Neural crest cell (in vitro differentiated cells): ENCODE results near the gene GARIN1A. TPM values are rescaled to one million over a fixed set of nuclear protein-coding genes. Genes with fewer than 3 reads are reported as not detected.
"Not testable (repeated sequence)": the region's sequence is repeated elsewhere in the genome, so short reads cannot be mapped to it uniquely, and the experiment has no call there.

Experiments
- DNase-seq: peaks from one replicate; pipeline ENCODE4 v3.0.0; 2021; ENCODE audit warnings: low read depth, mixed read lengths, low spot score
- H3K27ac Mint-ChIP-seq: one replicate; pipeline ENCODE4 v1.8.0; 2021; ENCODE audit warnings: mild to moderate bottlenecking, mixed read lengths; ENCODE audit not compliant: unreplicated experiment
- H3K27me3 Mint-ChIP-seq: 2 replicates; pipeline ENCODE4 v1.8.0; 2021; ENCODE audit warnings: low read depth, mild to moderate bottlenecking, mixed read lengths
- H3K36me3 Mint-ChIP-seq: 2 replicates; pipeline ENCODE4 v1.8.0; 2021; ENCODE audit warnings: low read depth, mild to moderate bottlenecking, mixed read lengths
- H3K4me1 Mint-ChIP-seq: 2 replicates; pipeline ENCODE4 v1.8.0; 2021; ENCODE audit warnings: mixed read lengths
- H3K4me3 Mint-ChIP-seq: one replicate; pipeline ENCODE4 v1.8.0; 2021; ENCODE audit warnings: mild to moderate bottlenecking, mixed read lengths
- H3K9me3 Mint-ChIP-seq: 2 replicates; pipeline ENCODE4 v1.8.0; 2021; ENCODE audit warnings: mixed read lengths
- long read RNA-seq: library from polyadenylated mRNA; unstranded; transcript quantifications from one replicate; pipeline ENCODE4 v2.0.0, GENCODE V29; 2020
- total RNA-seq: library from RNA; stranded (reverse); gene quantifications from 2 replicates; pipeline ENCODE4 v1.2.1, GENCODE V29; 2021
- TF ChIP-seq, protein P1 (sequence below): fragments of 200-600 bp; sonication (generic); conservative IDR thresholded peaks from 2 replicates; pipeline ENCODE4 v1.5.0; 2021; ENCODE audit warnings: antibody characterized with exemption, mild to moderate bottlenecking

Gene GARIN1A
- total RNA-seq = 1.8 and 1.9 TPM in 2 replicates
- long read RNA-seq = 0 reads

DNA sequence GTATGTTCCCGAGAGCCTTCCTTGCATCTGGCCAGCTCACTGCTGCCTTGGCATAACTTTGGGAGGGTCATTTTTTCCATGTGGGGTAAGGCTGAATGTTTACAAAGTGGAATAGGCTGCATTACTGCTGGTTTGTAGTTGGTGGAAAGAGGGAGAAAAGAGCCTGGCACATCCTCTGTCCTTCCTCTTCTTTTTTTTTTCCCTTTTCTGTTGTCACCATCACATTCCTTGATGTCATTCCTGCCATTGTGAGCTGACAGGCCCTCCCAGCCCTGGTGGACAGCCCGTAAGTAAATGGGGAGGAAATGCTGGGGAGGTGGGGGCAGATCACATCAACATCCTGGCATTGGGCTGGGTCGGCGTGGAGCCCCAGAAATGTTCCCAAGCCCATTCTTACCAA is at the start of gene GARIN1A:
Gene GARIN1A (plus strand): TSS at position 301 of the 400 bp plus-strand sequence. CDS start 106 bp downstream, outside the sequence.
- no peak for DNase-seq
- H3K9me3 Mint-ChIP-seq = no peaks in the 10 kb centered on the region
- TF ChIP-seq, protein P1, sequence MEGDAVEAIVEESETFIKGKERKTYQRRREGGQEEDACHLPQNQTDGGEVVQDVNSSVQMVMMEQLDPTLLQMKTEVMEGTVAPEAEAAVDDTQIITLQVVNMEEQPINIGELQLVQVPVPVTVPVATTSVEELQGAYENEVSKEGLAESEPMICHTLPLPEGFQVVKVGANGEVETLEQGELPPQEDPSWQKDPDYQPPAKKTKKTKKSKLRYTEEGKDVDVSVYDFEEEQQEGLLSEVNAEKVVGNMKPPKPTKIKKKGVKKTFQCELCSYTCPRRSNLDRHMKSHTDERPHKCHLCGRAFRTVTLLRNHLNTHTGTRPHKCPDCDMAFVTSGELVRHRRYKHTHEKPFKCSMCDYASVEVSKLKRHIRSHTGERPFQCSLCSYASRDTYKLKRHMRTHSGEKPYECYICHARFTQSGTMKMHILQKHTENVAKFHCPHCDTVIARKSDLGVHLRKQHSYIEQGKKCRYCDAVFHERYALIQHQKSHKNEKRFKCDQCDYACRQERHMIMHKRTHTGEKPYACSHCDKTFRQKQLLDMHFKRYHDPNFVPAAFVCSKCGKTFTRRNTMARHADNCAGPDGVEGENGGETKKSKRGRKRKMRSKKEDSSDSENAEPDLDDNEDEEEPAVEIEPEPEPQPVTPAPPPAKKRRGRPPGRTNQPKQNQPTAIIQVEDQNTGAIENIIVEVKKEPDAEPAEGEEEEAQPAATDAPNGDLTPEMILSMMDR = no peak
- peaks cover 5% of the 10 kb centered on the region for H3K27me3 Mint-ChIP-seq
- no peaks in the 10 kb centered on the region for H3K36me3 Mint-ChIP-seq
- H3K27ac Mint-ChIP-seq = no peak within 1 kb of the TSS
- peaks cover 11% of the 10 kb centered on the region for H3K4me1 Mint-ChIP-seq
- H3K4me3 Mint-ChIP-seq = no peak within 1 kb of the TSS

DNA sequence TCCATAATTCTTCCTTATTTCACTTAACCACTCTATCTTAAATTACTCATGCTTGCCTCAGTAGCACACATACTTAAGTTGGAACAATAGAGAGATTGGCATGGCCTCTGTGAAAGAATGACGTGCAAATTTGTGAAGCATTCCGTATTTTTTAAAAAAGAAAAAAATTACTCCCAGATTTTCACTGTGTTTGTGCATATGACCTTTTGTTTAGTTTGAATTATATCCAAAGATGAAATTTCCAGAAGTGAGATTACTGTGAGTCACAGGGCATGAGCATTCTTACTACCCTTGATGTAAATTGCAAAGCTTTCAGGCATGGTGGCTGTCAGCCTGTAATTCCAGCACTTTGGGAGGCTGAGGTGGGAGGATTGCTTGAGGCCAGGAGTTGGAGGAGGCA is 45.0 kb upstream of the GARIN1A start:
- H3K36me3 Mint-ChIP-seq, H3K4me3 Mint-ChIP-seq, DNase-seq, H3K9me3 Mint-ChIP-seq, H3K27ac Mint-ChIP-seq, H3K4me1 Mint-ChIP-seq, H3K27me3 Mint-ChIP-seq: not testable (repeated sequence)

DNA sequence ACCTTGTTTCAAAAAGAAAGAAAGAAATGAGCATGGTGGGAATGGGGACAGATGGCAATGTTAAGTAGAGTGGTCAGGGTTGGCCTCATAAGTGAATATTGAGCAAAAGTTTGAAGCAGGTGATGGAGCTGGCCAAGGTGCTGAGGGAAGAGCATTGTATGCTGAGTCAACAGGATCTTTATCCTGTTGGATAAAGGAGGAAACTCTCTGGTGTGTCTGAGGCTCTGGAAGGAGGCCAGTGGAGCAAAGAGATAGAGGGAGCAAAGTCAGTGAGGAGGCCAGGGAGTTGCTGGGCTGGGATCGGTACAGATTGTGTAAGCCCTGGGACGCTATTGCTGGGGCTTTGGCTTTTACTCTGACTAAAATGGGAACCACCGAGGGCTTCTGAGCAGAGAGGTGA is 38.2 kb upstream of the GARIN1A start:
- not testable (repeated sequence) for H3K27ac Mint-ChIP-seq, DNase-seq, H3K4me3 Mint-ChIP-seq, H3K4me1 Mint-ChIP-seq, H3K27me3 Mint-ChIP-seq, H3K9me3 Mint-ChIP-seq
- H3K36me3 Mint-ChIP-seq = peaks cover 11% of the 10 kb centered on the region

DNA sequence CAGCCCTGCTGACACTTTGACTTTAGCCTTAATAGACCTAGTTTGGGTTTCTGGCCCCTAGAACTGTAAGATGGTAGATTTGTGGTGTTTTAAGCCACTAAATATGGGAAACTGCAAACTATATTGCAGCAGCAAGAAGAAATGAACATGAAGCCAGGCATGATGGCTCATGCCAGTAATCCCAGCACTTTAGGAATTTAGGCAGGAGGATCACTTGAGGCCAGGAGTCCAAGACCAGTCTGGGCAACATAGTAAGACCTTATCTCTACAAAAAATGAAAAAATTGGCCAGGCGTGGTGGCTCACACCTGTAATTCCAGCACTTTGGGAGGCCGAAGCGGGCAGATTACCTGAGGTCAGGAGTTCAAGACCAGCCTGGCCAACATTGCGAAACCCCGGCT is 26.9 kb upstream of the GARIN1A start:
- not testable (repeated sequence) for DNase-seq, H3K27ac Mint-ChIP-seq, H3K27me3 Mint-ChIP-seq, H3K4me3 Mint-ChIP-seq, H3K9me3 Mint-ChIP-seq, H3K36me3 Mint-ChIP-seq, H3K4me1 Mint-ChIP-seq

DNA sequence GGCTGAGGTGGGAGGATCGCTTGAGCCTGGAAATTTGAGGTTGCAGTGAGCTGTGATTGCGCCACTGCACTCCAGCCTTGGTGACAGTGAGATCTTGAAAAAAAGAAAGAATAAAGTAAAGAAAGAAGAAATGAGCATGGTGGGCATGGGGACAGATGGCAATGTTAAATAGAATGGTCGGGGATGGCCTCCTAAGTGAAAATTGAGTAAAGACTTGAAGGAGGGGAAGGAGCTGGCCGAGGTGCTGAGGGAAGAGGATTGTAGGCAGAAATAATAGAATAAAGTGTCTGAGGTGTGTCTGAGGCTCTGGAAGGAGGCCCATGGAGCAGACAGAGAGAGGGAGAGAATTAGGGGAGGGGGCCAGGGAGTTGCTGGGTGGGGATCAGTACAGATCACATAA is 26.2 kb upstream of the GARIN1A start:
- not testable (repeated sequence) for H3K4me3 Mint-ChIP-seq, H3K27ac Mint-ChIP-seq, H3K36me3 Mint-ChIP-seq, H3K9me3 Mint-ChIP-seq, H3K4me1 Mint-ChIP-seq, DNase-seq, H3K27me3 Mint-ChIP-seq

DNA sequence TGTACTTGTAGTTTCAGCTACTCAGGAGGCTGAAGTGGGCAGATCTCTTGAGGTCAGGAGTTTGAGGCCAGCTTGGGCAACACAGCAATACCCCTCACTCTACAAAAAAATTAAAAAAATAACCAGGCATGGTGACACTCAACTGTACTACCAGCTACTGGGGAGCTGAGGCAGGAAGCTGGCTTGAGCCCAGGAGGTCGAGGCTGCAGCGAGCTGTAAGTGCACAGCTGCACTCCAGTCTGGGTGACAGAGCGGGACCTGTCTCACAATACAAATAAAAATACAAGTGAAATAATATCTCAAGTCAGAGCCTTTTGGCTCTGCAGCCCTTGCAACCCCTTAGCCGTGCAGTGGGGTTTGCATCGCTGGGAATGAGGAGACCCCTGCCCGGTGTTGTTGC is 25.2 kb upstream of the GARIN1A start:
- H3K4me3 Mint-ChIP-seq, H3K4me1 Mint-ChIP-seq, H3K9me3 Mint-ChIP-seq, DNase-seq, H3K27ac Mint-ChIP-seq, H3K36me3 Mint-ChIP-seq, H3K27me3 Mint-ChIP-seq: not testable (repeated sequence)

DNA sequence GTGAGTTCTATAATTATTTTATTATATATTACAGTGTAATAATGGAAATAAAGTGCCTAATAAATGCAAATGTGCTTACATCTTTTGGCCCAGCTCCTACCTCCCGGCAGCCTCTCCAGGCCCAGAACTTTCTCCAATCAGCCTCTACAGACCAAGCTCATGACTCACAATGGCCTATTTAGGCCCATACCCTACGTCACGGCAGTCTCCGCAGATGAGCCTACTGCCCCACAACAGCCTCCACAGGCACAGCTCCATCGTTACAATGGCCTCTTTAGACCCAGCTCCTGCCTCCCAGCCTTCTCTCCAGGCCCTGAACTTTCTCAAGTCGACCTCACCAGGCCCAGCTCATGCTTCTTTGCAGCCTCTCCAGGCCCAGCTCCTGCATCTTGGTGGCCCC is 21.0 kb upstream of the GARIN1A start:
- H3K27me3 Mint-ChIP-seq, H3K9me3 Mint-ChIP-seq, H3K4me3 Mint-ChIP-seq, H3K4me1 Mint-ChIP-seq, DNase-seq, H3K27ac Mint-ChIP-seq, H3K36me3 Mint-ChIP-seq: not testable (repeated sequence)

DNA sequence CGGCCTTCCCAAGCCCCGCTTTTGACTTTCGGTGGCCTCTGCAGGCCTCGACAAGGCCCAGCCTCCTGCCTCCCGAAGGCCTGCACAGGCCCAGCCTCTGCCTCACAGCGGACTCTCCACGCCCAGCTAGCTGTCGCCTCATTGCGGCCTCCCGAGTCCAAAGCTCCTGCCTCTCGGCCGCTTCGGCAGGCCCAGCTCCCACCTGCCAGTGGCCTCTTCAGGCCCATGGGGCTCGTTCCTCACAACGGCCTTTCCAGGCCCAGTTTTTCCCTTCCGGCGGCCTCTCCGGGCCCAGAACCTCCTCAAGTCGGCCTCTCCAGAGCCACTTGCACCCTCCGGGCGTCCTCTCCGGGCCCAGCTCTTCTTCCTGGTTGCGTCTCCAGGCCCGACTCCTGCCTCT is 19.5 kb upstream of the GARIN1A start:
- H3K27ac Mint-ChIP-seq, DNase-seq, H3K36me3 Mint-ChIP-seq, H3K27me3 Mint-ChIP-seq, H3K4me1 Mint-ChIP-seq, H3K4me3 Mint-ChIP-seq, H3K9me3 Mint-ChIP-seq: not testable (repeated sequence)

DNA sequence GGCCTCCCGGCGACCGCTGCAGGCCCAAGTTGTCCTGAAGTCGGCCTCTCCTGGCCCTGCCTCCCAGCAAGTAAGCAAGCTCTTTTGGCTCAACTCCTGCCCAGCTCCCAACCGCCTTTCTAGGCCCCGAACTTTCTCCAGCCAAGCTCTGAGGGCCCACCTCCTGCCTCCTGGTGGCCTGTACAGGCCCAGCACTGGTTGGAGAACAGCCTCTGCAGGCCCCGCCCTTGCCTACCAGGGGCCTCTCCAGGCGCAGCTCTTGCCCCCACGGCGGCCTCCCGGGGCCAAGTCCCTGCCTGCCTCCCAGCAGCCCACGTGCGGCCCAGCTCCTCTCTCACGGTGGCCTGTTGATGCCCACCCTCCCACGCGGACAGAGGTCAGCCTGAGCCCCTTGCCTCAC is 18.9 kb upstream of the GARIN1A start:
- H3K27ac Mint-ChIP-seq, H3K4me1 Mint-ChIP-seq, H3K4me3 Mint-ChIP-seq, DNase-seq, H3K9me3 Mint-ChIP-seq, H3K27me3 Mint-ChIP-seq, H3K36me3 Mint-ChIP-seq: not testable (repeated sequence)

DNA sequence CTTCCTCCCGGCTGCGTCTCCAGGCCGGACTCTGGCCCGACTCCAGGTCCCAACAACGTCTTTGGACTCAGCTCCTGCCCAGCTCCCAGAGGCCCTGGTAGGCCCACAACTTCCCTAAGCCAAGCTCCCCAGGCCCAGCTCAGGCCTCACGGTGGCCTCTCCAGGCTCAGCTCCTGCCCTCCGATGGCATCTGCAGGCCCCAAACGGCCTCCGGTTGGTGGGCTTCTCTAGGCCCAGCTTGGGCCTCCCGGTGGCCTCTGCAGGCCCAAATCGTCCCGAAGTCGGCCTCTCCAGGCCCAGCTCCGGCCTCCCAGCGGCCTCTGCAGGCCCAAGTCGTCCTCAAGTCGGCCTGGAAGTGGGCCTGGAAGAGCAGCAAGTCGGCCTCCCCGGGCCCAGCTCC is 18.0 kb upstream of the GARIN1A start:
- not testable (repeated sequence) for H3K9me3 Mint-ChIP-seq, H3K27ac Mint-ChIP-seq, H3K36me3 Mint-ChIP-seq, H3K4me3 Mint-ChIP-seq, H3K4me1 Mint-ChIP-seq, DNase-seq, H3K27me3 Mint-ChIP-seq

DNA sequence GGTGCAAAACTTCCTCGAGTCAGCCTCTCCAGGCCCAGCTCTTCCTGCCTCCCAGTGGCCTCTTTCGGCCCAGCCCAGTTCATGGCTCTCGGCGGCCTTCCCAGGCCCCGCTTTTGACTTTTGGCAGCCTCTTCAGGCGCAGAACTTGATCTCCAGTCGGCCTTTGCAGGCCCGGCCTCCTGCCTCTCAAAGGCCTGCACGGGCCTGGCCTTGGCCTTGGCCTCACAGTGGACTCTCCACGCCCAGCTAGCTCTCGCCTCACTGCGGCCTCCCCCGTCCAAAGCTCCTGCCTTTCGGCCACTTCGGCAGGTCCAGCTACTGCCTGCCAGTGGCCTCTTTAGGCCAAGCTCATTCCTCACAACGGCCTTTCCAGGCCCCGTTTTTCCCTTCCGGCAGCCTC is 17.6 kb upstream of the GARIN1A start:
- not testable (repeated sequence) for H3K27me3 Mint-ChIP-seq, H3K27ac Mint-ChIP-seq, H3K36me3 Mint-ChIP-seq, DNase-seq, H3K4me3 Mint-ChIP-seq, H3K4me1 Mint-ChIP-seq, H3K9me3 Mint-ChIP-seq

DNA sequence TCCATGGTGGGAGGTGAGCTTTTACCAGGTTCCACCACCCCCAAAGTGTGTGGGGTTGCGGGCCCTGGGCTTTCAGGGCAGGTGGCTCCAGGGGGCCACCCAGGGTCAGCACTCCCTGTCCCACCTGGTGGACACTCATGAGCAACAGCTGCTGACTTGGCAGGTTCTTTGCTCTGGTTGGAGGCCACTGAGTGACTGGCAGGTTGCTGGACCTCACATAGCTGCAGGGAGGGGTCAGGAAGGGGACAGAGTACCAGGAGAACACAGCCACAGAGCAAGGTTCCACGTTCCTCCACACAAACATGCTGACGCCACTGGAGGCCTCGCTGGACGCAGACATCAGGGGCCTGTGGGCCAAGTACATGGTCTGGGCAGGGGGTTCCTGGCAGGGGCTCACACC is 13.7 kb upstream of the GARIN1A start:
- not testable (repeated sequence) for H3K27me3 Mint-ChIP-seq, H3K4me1 Mint-ChIP-seq, H3K27ac Mint-ChIP-seq, DNase-seq, H3K4me3 Mint-ChIP-seq
- Mint-ChIP-seq H3K36me3 (peaks cover 24% of the 10 kb centered on the region), H3K9me3 (peaks cover 21% of the 10 kb centered on the region)
